Hematopoietic multipotent progenitor cell (in vitro differentiated cells): ENCODE results near the gene VPS45. TPM values are rescaled to one million over a fixed set of nuclear protein-coding genes. Genes with fewer than 3 reads are reported as not detected.
A peak's percentile ranks its signal among the peaks of the same experiment; 100 is the strongest.

Experiments
- DNase-seq, 3 donors: peaks; one replicate each; pipeline ENCODE4 v3.0.0-alpha.2; 2011 to 2015; ENCODE audit warnings: low read depth in 2 of 3, low spot score in 2 of 3
- total RNA-seq: library from RNA; depleted of rRNA; stranded (reverse); fragments of >200 nt; gene quantifications from one replicate; pipeline ENCODE4 v1.2.3, GENCODE V29; 2012

The VPS45 gene
- total RNA-seq, 1 donor, result 11.3 TPM

DNA sequence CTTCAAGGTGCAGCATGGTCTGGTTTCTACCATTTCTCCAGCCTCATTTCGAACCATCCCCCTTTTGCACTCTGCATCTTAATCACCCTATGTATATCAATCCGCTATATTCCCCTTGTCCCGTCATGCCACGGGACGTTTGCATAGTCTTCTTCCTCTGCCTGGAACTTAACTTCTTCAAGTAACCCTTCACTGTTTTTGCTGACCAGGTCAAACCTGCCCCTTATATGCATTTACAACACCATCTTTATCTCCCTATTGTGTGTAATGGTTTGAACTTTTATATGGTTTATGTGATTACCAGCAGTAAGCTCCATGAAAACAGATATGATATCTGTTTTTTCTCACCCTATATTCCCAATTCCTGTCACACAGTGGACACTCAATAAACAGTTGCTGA lies 2.3 kb downstream of the VPS45 start:
- DNase-seq, result no peak

DNA sequence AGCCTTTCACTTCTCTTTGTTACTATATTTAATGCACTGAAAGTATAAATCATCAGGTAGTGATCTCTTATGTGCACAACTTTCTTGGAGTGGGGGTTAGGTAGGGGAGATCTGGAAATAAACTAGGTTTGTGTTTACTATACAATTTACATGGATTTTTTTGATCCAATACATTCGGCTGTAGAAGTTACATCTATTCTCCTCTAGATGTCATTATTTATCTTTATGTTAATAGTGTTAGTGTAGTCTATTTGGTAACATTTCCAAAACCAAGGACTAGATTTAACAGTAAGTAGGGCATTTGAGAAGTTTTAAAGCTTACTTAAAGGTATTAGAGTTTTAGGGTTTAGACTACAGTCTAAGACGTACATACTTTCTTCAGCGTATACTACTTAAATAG lies 5.4 kb downstream of the VPS45 start:
- DNase-seq, result peak in 1 of 3 donors; percentile 62

DNA sequence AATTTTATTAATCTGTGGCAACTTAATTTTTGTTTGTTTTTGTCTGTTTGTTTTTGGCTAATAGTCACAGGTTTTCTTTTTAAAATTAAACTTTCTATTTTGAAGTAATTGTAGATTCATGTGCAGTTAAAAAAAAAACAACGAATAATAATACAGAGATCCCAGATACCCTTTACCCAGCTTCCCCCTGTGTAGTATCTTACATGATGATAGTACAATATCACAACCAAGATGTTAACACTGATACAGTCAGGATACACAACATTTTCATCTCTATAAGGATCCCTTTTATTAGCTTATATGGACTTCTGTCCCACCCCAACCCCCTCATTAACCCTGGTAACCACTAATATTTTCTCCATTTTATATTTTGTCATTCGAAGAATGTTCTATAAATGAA lies 5.9 kb downstream of the VPS45 start:
- DNase-seq, result no peak

DNA sequence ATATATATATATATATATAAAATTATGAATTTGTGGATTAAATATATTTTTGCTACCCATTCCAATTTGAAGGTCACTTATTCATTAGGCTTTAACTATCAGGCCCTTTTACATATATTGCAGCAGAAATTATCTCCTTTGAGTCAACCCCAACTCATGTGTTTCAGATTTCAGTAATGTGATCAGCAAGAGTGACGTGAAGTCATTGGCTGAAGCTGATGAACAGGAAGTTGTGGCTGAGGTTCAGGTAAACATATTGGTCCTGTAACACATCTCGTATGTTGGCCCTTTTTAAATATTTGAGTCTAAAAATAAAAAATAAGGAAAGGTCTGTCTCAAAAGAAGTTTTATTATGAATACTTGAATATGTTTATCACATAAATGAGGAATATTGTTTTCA lies 8.5 kb downstream of the VPS45 start:
- DNase-seq, result no peak

DNA sequence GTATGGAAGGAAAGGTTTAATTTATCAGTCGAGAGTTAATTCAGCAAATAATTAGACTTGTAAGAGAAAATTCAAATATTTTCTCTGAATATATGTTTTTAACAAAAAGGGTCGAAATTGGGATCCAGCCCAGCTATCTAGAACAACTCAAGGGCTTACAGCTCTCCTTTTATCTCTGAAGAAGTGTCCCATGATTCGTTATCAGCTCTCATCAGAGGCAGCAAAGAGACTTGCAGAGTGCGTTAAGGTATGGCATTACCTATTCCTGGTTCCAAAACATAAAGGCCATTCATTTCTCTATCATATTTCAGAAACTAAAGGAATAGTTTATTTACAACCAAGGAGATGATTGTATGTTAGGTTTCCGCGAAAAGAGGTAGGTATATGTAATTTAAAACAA lies 9.4 kb downstream of the VPS45 start:
- no peak for DNase-seq

DNA sequence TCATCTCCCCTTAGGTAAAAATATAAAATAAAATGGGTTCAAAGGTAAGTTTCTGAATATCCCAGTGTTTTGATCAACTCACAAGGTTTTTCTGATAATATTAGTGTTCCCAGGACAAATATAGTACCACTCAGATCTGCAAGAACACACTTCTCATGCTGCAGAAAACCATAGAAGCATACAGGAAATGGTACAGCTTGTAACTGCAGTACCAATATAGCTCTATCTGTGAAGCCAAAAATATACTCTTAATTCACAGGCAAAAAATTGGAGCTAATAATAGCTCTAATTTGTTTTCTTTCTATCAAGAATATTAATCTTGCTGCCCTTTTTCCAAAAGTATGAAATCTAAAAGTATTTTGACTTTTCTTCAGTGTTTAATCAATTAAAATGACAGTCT lies 13.2 kb downstream of the VPS45 start:
- DNase-seq, result no peak

DNA sequence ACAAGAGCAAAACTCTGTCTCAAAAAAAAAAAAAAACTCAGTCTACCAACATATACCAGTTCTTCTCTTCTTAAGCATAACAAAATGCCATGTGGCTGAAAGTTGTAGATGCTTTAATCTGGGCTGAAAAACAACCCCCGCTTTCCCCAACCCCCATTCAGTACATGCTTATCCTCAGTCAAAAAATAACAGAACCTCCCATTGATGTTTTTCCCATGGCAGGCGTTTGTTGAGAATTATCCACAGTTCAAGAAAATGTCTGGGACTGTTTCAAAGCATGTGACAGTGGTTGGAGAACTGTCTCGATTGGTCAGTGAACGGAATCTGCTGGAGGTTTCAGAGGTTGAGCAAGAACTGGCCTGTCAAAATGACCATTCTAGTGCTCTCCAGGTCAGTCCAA lies 14.9 kb downstream of the VPS45 start:
- no peak for DNase-seq

DNA sequence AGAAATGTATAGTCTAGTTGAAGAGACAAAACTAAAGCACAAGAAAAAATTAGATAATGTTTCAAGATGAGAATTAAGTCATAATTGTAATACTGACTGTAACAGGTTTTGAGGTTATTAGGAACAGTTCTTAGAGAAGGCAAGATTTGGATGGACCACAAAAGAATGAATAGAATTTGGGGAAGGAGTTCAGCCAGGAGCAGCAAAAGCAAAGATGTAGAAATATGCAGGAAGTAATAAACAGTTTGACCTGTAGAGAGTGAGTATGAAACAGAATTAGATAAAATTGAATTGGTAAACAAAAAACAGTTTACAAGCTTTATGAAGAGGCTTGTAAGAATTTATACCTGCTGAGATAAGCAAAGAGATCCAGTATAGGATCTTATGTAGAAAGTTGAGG lies 16.3 kb downstream of the VPS45 start:
- DNase-seq, result no peak

DNA sequence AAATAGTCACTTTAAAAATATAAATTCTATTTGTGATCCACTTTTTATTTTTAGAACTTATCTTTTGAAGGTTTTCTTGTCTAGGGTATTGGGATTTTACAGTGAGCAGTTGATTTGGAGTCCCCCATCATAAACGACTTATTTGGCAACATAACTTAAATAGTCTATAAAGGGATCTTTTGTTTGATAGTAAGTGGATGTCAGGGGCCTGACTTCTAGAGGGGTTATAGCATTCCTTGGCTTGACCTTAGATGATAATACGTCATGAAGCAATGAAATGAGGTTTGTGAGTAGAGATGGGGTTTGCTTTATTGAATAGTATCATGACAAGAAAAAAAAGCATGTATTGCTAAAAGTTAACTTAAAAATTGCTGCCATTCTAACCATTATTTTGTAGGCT lies 17.8 kb downstream of the VPS45 start:
- DNase-seq, result no peak

DNA sequence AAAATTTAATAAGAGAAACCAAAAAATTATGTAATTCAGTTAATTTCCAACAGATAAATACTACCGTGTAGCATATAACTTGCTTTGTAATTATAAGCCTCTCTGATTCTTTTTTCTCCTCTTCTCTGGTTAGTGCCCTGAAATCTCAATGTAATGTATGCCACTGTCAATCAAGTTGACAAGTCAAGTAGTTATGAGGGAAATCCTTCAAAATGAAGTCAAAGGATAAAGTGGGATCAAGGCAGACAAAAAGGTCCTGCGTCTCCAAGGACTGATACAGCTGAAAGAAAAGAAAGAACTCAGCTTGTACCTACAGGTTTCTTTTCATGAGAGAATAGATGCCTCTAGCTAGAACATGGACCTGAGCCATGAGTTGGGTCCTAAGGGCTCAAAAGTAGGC lies 19.8 kb downstream of the VPS45 start:
- DNase-seq, result no peak

DNA sequence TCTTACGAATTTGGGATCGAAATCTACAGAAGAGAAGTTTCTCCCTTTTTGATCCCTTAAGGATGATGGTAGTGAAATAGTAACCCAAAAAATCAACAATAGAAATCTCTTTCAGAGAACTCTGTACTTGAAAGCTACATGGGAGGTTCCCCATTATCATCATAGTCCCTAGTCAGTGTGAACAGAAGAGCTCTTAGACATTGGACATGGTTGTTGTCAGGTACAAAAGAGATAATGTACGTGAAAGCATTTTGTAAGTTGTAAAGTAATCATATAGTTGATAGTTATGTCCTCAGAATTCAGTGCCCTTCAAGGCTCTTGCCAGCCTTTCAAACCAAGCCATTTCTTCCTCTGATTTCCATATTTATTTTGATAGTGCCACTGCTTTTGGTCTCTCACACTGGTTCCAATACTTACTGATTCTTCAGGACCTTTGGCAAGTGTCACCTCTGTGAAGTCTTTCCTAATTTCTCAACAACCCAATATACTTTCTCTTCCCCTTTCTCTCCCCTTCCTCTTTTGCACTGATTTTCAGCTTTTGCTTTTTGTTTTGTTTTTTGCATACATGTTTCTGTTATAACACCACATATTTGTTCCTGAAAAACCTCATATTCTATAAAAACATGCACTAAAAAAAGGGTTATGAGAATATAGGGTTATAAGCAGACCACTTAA lies 22.4 kb downstream of the VPS45 start:
- peak in 1 of 3 donors; percentile 22 for DNase-seq

DNA sequence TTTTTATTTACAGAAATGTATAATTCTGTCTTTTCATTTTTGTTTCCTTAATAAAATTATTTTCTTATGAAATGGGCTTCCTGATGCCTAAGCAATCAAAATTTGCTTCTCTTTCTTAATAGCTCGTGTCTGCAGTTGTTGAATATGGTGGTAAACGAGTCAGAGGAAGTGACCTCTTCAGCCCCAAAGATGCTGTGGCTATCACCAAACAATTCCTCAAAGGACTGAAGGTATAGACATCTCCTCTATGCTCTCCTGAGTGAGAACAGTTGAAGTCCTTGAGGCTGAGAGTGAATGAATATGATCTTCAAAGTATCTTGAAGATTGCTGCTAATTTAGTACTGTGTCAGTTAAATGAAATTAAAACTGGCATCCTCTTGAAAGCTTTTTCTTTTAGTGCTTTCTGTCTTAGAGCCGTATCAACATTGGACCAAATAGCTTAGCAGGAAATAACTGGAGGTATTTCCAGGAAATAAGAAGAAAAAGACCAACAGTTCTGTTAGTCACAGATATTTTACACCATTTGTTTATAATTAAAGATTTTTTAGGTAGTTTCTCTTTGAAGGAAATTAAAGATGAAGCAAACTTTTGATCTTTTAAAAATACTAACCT lies 24.7 kb downstream of the VPS45 start:
- DNase-seq, result no peak

DNA sequence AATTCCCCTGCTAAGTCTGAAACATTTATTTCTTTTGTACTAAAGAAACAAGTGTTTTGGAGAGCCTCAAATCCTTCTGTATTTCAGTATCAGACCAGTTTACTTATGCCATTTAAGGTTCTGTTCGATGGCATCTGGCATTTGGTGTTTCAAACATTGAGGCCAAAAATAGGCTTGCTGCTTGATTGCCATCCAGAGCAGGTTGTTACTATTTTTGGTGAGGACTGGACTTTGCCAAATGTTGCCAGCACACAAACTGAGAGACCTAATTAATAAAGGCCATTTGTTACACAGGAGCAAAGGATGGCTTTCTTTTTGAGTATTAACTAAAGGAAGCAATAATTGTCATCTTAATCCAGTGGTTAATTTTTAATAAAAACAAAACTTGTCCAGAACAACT lies 26.2 kb downstream of the VPS45 start:
- no peak for DNase-seq

DNA sequence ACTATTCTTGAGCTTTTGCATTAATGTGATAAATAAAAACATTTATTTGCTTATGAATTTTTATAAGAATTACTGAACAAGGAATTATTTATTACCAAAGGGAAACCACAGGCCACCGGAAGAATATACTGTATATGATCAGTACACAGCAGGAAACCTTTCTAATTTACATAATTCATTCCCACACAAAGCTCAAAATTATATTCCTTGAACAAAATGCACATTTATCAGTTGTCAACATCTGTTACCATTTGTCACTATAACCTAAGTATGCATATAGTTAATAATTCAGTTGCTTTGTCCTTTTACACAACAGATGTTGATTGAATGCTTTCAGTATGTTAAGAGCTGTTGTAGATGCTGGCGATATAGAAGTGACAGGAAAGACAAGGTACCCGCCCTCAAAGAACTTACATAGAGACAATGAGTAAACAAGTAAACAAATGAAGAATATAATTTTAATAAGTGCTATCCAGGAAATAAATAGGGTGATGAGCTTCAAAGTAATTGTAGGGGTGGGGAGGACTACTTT lies 27.2 kb downstream of the VPS45 start:
- no peak for DNase-seq

DNA sequence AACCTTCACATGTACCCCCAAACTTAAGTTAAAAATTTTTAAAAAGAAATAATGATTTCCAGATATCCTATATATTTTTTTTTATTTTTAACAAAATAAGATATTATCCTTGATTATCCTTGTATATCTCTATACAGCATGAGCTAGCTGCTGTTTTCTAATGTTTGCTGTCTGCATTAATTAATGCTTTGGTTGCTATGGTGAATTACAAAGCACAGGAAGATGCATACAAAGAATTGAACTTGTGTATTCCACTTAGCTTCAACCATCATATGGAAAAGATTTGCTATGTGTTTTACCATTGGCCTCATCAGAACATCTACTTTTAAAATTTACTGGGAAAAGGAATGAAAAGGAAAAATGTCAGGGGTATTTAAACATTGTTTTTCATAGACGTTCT lies 35.4 kb downstream of the VPS45 start:
- DNase-seq, result no peak

DNA sequence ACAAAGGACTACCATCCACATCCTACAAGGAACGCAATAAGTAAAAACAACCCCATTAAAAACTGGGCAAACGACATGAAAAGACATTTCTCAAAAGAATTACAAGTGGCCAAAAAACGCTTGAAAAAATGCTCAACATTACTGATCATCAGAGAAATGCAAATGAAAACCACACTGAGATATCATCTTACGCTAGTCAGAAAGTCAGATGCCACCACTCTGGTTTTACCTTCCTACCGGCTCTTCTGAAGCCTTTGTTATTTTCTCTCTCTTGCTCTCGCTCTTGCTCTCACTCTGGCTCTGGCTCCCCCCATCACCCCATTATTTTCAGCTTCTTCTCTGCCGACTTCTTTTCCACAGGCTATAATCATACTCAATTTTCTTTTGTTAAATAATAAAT lies 38.8 kb downstream of the VPS45 start:
- DNase-seq, result no peak

DNA sequence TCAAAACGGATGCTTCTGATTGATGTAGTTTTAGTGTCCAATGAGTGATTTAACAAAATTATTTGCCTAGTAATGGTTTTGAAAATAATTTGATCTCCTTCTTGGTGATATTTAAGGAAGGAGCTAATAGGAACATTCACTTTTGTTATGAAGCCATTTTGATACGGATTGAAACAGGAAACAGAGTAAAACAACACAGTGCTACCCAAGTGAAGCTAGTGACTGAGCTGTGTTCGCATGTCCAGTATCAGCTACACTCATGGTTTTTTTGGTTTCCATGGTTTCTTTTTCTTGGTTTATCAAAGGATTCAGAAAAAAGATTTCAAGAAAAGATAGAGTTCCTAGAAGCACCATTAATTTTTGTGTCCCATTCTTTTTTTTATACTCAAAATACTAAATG lies 42.0 kb downstream of the VPS45 start:
- peak in 1 of 3 donors; percentile 12 for DNase-seq

DNA sequence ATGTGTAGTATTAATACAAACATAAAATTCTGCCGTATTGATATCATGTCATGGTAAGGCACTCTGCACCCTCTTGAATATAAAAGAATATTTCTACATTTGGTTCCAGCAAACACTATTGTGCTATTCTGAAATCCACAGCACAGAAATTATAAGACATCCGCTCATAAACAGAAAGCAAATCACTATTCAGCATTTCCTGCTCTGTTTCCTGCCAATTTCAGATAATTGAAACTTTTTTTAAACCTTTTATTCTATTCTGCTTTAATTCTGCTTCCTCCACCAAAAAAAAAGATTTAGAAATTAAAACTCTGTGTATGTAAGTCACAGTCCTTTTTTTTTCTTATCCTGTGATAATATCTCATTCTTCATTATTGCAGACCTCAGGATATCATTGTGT lies 42.5 kb downstream of the VPS45 start:
- peak in 1 of 3 donors; percentile 63 for DNase-seq

DNA sequence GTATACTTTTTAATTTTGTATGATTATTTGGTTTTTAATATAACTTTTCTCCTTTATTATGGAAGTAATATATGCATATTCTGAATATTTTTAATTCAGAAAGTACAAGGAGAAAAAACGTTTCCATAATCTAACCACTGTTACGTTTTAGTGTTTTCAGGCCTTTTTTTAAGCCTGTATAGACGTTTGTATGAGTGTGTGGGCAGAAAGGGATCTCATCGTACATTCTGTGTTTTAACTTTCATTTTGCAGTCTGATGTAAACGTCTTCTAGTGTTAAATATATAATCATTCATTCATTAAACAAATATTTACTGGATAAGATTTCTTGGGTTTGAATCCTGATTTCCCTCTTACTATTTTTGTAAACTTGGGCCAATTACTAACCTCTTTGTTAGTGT lies 44.1 kb downstream of the VPS45 start:
- DNase-seq, result no peak

DNA sequence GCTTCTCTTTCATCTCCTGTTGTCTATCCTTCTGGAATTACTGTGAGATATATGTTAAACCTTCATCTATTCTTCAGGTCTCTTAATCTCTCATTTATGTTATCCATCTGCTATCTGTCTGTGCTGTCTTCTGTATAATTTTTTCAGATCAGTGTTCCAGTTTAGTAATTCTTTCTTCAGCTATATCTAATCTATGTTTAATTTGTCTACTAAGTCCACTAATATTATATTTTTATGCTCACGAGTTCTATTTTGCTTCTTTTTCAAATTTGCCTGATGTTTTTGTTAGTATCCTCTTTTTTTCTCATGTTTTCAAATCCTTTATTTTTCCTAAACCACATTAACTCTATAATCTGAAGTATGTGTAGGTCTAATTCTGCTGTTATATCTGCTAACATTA lies 47.5 kb downstream of the VPS45 start:
- DNase-seq, result no peak

DNA sequence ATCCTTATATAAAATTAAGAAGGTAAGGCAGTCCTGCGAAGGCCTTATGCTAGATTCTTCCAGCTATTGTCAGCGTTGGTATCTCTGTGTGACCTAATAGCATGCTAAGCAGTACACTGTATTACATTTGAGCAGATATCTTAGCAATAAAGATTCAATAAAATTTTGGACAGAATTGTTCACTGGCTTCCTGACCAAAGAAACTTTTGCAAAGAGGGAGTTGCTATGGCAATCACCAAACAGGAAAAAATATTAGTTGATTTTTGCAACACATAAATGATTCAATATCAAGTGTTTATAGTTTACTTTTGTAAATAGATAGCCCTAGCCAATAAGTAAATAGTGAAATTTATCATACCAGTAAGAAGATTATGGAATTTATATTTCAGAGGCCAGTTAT lies 51.1 kb downstream of the VPS45 start:
- DNase-seq, result peak in 1 of 3 donors; percentile 47

DNA sequence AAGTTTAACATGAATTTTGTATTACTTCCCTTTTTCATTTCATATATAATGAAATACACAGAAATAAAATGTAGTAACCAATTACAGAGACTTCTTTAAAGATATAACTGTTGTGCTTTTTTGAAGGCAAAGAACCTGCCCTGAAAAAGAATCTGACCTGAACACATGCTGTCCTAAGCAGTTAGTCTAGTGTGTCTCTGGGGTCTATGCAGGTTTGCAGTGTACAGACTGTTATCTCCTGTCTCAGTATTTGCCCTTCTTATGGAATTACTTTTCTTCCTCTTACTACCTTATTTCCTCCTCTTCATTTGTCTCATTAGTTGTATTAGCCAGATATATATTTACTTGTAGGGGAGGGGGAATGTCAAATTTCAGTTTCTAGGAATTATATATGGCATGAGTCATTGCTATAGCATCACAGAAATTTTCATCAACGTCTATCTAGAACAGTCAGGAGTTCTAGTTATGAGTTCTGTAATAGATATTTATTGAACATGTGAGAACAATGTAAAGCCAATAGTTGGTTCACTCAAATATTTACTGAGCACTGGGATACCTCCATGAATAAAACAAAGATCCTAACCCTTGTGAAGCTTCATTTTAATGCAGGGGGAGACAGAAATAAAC lies 53.8 kb downstream of the VPS45 start:
- DNase-seq, result no peak
